ENCODE data around the gene IL36B. TPM values are rescaled to one million over a fixed set of nuclear protein-coding genes. Genes with fewer than 3 reads are reported as not detected.
A peak's percentile ranks its signal among the peaks of the same experiment; 100 is the strongest.

The IL36B gene
- total and polyA plus RNA-seq, 9 of the 15 experiments (the other 6 are each of a cell fraction or from before 2014, with no cell fraction given) = not detected

- TF ChIP-seq TFAP4 (CRISPR knock-in tag; IDR thresholded peaks at IDR 0.05; ENCODE audit: borderline replicate concordance) (peak; percentile 29; the same call in 1 of the 2 replicates), TEAD1 (CRISPR knock-in tag; IDR thresholded peaks at IDR 0.05) (no peak), HINFP (tag; conservative IDR thresholded peaks at IDR 0.05; ENCODE audit: low read depth) (no peak), SAP30 (IDR thresholded peaks at IDR 0.05; ENCODE audit: borderline replicate concordance, insufficient read depth, low read depth, low read length, poor library complexity, severe bottlenecking) (no peak), SETDB1 (IDR thresholded peaks at IDR 0.05; ENCODE audit: low read length) (no peak), MAZ (CRISPR knock-in tag; conservative IDR thresholded peaks at IDR 0.05 in 1 of 2, IDR thresholded peaks at IDR 0.05 in 1 of 2) (peak; percentile 51 to 56; a peak in 1 of 4 replicates), HDAC1 (IDR thresholded peaks at IDR 0.05) (peak in 1 of 2 experiments; percentile 26; a peak in 1 of 4 replicates), CTCF (IDR thresholded peaks at IDR 0.05 in 2 of 3, conservative IDR thresholded peaks at IDR 0.05 in 1 of 3; ENCODE audit: insufficient read depth in 2 of 3, low read depth in 1 of 3, low read length in 3 of 3) (peak; percentile 71 to 89 (median 73)), HSF4 (CRISPR knock-in tag; IDR thresholded peaks at IDR 0.05; ENCODE audit: borderline replicate concordance) (no peak), TCFL5 (CRISPR knock-in tag; conservative IDR thresholded peaks at IDR 0.05) (no peak), ZBTB9 (CRISPR knock-in tag; IDR thresholded peaks at IDR 0.05) (no peak), HCFC1 (IDR thresholded peaks at IDR 0.05; ENCODE audit: low read depth, low read length) (no peak), ETV6 (IDR thresholded peaks at IDR 0.05; ENCODE audit: borderline replicate concordance in 1 of 2, low read depth in 2 of 2, low read length in 1 of 2) (no peak), ETV6 (CRISPR knock-in tag; IDR thresholded peaks at IDR 0.05; ENCODE audit: borderline replicate concordance) (no peak), ZNF175 (CRISPR knock-in tag; IDR thresholded peaks at IDR 0.05; ENCODE audit: low read depth) (no peak), MCM5 (IDR thresholded peaks at IDR 0.05; ENCODE audit: low read depth) (no peak), NR3C1 (CRISPR knock-in tag; IDR thresholded peaks at IDR 0.05) (no peak), NCOA2 (IDR thresholded peaks at IDR 0.05; ENCODE audit: partially characterized antibody in 2 of 2) (no peak), CBFA2T2 (conservative IDR thresholded peaks at IDR 0.05) (no peak)
These were observed 1.5 kb downstream of the IL36B start (continued) for GRCh38 chr2:113050921-113051895.
